ENCODE results near the gene PTDSS2.

DNA sequence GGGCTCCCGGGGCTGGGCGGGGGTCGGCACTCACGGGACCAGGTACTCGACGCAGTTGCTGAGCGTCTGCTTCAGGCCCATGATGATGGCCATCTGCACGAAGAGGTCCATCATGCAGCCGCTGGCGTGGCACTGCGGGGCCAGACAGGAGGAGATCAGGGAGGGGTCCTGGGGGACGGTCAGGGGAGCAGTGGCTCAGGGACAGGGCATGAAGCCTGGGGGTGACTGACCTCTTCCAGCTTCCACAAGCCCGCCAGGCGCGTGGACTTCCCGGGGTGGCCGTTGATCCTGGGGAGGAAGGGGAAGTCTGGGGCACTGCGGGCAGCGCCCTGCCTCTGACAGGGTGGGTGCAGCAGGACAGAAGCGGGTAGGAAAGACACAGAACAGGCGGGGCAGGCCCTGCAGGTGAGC, 29.2 kb upstream of the PTDSS2 start:
- TF ChIP-seq POLR2A (IDR thresholded peaks at IDR 0.05; ENCODE audit: extremely low read depth, insufficient read length) = no peak
- TF ChIP-seq CTCF (IDR thresholded peaks at IDR 0.05; ENCODE audit: low read depth, low read length) = no peak
- no peak for TF ChIP-seq MYC (IDR thresholded peaks at IDR 0.05; ENCODE audit: low read depth, low read length)
- TF ChIP-seq MAX (IDR thresholded peaks at IDR 0.05; ENCODE audit: low read depth, low read length) = no peak

Measured in NB4 (cell line).